ENCODE results near the gene GNAZ.
A peak's percentile ranks its signal among the peaks of the same experiment; 100 is the strongest.

The GNAZ gene

DNA sequence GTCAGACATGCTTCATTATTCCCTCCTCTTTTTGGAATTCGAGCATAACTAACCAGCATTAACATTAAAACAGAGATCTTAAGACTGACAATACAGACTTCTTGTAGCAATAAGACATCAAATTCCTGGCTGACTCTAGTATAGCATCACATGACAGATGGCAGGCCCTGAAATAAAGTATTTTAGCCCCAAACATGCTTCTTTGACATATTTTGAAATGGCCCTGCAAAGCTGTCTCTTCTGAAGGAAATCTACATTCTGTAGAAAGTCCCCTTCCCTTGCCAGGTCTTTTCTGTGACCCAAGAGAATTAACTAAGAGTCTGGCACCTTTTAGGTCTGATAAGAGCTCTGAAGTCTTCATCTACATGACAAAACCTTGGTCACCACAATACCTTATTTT lies 38.5 kb upstream of the GNAZ start:
- Histone ChIP-seq H2BK15ac (ENCODE audit: low read length) (no peak overlapping the region), H3K23ac (ENCODE audit: low read depth, low read length, poor library complexity) (no peak overlapping the region), H3K14ac (ENCODE audit: low read length) (no peak overlapping the region), H2BK120ac (ENCODE audit: low read depth, low read length) (no peak overlapping the region), H3K36me3 (replicated peaks in 1 of 2; ENCODE audit: control insufficient read depth in 2 of 2, insufficient read depth in 2 of 2, low read length in 2 of 2) (no peaks in the 10 kb centered on the region), H3K27me3 (ENCODE audit: control insufficient read depth in 3 of 3, insufficient read depth in 3 of 3, low read depth in 1 of 3, low read length in 3 of 3) (peaks cover 0 to 8% (median 0%) of the 10 kb centered on the region in 3 experiments), H3K4me2 (ENCODE audit: insufficient read depth, low read length, poor library complexity, severe bottlenecking) (no peak overlapping the region), H4K91ac (ENCODE audit: low read depth, low read length, poor library complexity) (no peak overlapping the region), H2AFZ (ENCODE audit: low read length) (no peak overlapping the region), H3K18ac (ENCODE audit: low read length) (no peak overlapping the region), H4K8ac (ENCODE audit: low read depth, low read length) (no peak overlapping the region), H2BK5ac (ENCODE audit: low read length) (no peak overlapping the region), H3K9ac (ENCODE audit: low read depth, low read length, poor library complexity) (no peak overlapping the region), H3K79me1 (ENCODE audit: low read depth, low read length) (no peaks in the 10 kb centered on the region), H2BK12ac (ENCODE audit: low read length) (no peak overlapping the region), H2AK5ac (ENCODE audit: low read depth, low read length) (no peak overlapping the region), H3K4ac (ENCODE audit: low read length) (no peak overlapping the region), H3K27ac (replicated peaks; ENCODE audit: low read length) (no peak overlapping the region), H3K4me1 (ENCODE audit: control insufficient read depth in 2 of 2, insufficient read depth in 1 of 2, low read depth in 1 of 2, low read length in 2 of 2) (no peaks in the 10 kb centered on the region), H3K9me3 (replicated peaks in 1 of 2; ENCODE audit: control insufficient read depth in 2 of 2, insufficient read depth in 1 of 2, low read depth in 1 of 2, low read length in 2 of 2) (no peaks in the 10 kb centered on the region), H3K4me3 (ENCODE audit: low read length in 2 of 2) (no peak overlapping the region)
- no CpG with 5 or more reads among the region's 1 CpG for WGBS, 2 donors (ENCODE audit: extremely low coverage in 2 of 2, insufficient read length in 2 of 2, insufficient replicate concordance in 1 of 2)
- no peak for DNase-seq (ENCODE audit: low spot score)

GRCh38 chr22:23032658-23033057 lies 37.7 kb upstream of the GNAZ start:
- no peak overlapping the region for H3K4ac ChIP-seq (ENCODE audit: low read length)
- no peak overlapping the region for H2AFZ ChIP-seq (ENCODE audit: low read length)
- no peak overlapping the region for H2BK120ac ChIP-seq (ENCODE audit: low read depth, low read length)
- no peak overlapping the region for H3K27ac ChIP-seq (replicated peaks; ENCODE audit: low read length)
- H3K4me3 ChIP-seq (ENCODE audit: low read length in 2 of 2), result no peak overlapping the region
- H2BK12ac ChIP-seq (ENCODE audit: low read length), result no peak overlapping the region
- H3K18ac ChIP-seq (ENCODE audit: low read length), result no peak overlapping the region
- no peak for DNase-seq (ENCODE audit: low spot score)
- no peaks in the 10 kb centered on the region for H3K4me1 ChIP-seq (ENCODE audit: control insufficient read depth in 2 of 2, insufficient read depth in 1 of 2, low read depth in 1 of 2, low read length in 2 of 2)
- no peaks in the 10 kb centered on the region for H3K9me3 ChIP-seq (replicated peaks in 1 of 2; ENCODE audit: control insufficient read depth in 2 of 2, insufficient read depth in 1 of 2, low read depth in 1 of 2, low read length in 2 of 2)
- no peak overlapping the region for H2BK5ac ChIP-seq (ENCODE audit: low read length)
- no peak overlapping the region for H4K91ac ChIP-seq (ENCODE audit: low read depth, low read length, poor library complexity)
- no peak overlapping the region for H3K4me2 ChIP-seq (ENCODE audit: insufficient read depth, low read length, poor library complexity, severe bottlenecking)
- H3K9ac ChIP-seq (ENCODE audit: low read depth, low read length, poor library complexity), result no peak overlapping the region
- no peak overlapping the region for H2AK5ac ChIP-seq (ENCODE audit: low read depth, low read length)
- H3K27me3 ChIP-seq (ENCODE audit: control insufficient read depth in 3 of 3, insufficient read depth in 3 of 3, low read depth in 1 of 3, low read length in 3 of 3), result peaks cover 0 to 8% (median 0%) of the 10 kb centered on the region in 3 experiments
- H3K14ac ChIP-seq (ENCODE audit: low read length), result no peak overlapping the region
- H2BK15ac ChIP-seq (ENCODE audit: low read length), result no peak overlapping the region
- H3K36me3 ChIP-seq (replicated peaks in 1 of 2; ENCODE audit: control insufficient read depth in 2 of 2, insufficient read depth in 2 of 2, low read length in 2 of 2), result no peaks in the 10 kb centered on the region
- H4K8ac ChIP-seq (ENCODE audit: low read depth, low read length), result no peak overlapping the region
- no peaks in the 10 kb centered on the region for H3K79me1 ChIP-seq (ENCODE audit: low read depth, low read length)
- no peak overlapping the region for H3K23ac ChIP-seq (ENCODE audit: low read depth, low read length, poor library complexity)
- WGBS, 2 donors (ENCODE audit: extremely low coverage in 2 of 2, insufficient read length in 2 of 2, insufficient replicate concordance in 1 of 2), result no CpG with 5 or more reads among the region's 4 CpGs

DNA sequence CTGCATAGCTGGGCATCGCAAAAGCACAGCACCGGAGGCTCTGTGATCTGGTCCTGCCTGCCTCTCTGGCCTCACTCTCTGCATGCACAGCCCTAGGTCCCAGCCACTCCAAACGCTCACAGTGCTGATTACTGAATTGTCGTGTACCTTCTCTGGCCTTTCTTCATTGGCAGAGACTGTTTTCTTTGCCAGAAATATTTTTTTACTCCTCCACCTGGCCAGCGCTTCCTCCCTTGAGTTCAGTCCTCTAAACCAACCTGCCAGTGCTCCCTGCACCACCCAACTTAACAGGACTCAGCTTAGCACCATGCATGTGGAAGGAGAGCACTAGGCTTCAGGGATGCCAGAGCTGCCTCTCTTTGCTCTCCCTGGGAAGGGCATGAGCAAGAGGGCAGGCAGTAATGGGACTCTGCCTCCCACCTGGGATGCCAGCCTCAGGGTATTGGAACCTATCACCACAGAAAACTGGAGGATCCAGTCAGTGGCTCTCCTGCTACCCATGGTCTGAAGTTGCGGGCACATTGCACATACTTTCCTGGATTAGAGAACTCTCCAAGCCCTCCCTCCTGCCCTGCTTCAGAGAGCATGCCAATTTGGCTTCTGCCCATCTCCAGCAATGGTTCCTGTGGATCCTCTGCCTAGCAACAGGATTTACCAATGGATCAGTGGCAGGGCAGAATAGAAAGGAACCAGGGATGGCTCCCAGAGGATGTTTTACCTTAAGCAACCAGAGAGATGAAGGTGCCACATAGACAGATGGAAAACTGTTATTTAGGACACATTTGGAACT lies 37.0 kb upstream of the GNAZ start:
- WGBS, 2 donors (ENCODE audit: extremely low coverage in 2 of 2, insufficient read length in 2 of 2, insufficient replicate concordance in 1 of 2), result no CpG with 5 or more reads among the region's 6 CpGs
- DNase-seq (ENCODE audit: low spot score), result no peak
- no peak overlapping the region for H3K18ac ChIP-seq (ENCODE audit: low read length)

DNA sequence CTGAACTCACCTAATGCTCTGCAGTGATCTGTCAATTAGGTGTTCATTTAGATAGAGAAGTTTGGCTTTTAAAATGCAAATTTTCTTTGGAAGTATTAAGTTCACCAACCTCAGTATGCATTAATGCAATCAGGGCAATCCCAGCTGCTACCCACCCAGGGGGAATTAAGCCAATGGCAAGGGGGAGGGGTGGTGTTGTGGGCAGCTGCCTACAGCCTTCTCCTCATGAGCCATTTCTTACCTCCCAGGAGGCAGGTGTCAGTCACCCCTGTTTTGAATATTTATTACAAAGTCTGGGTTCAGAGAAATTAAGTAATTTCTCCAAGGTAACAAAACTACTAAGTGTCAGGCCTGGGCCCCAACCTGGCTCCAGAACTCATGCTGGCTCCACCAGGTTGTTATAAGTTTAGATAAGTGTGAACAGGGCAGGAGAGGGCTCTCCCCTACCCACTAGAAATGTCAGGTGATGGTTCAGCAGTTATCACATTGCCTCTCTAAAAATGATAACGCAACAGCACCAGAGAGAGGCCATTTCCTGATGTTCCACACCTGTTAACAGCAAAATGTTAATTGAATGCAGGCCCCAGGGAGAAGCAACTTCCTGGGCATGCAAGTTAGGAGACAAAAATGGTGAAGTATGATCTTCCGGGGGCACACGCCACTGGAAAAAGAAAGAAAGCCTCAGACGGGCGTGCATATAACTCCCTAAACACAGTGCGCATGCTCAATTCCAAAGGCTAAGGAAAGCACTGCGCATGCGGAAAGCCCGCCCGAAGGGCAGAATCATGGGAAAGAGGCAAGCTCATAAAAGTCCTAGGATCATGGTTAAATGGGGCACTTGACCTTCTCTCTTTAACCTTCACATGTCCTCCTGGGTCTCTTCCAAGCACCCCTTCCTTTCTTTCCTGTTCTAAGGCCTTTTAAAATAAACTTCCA lies 35.4 kb upstream of the GNAZ start:
- Histone ChIP-seq H3K27ac (replicated peaks; ENCODE audit: low read length) (no peak overlapping the region), H3K79me1 (ENCODE audit: low read depth, low read length) (no peaks in the 10 kb centered on the region), H3K9ac (ENCODE audit: low read depth, low read length, poor library complexity) (no peak overlapping the region), H3K9me3 (replicated peaks in 1 of 2; ENCODE audit: control insufficient read depth in 2 of 2, insufficient read depth in 1 of 2, low read depth in 1 of 2, low read length in 2 of 2) (no peaks in the 10 kb centered on the region), H3K18ac (ENCODE audit: low read length) (no peak overlapping the region), H2AK5ac (ENCODE audit: low read depth, low read length) (no peak overlapping the region), H2BK120ac (ENCODE audit: low read depth, low read length) (no peak overlapping the region), H3K4ac (ENCODE audit: low read length) (no peak overlapping the region), H2BK5ac (ENCODE audit: low read length) (no peak overlapping the region), H3K4me3 (ENCODE audit: low read length in 2 of 2) (no peak overlapping the region), H2BK15ac (ENCODE audit: low read length) (no peak overlapping the region), H4K8ac (ENCODE audit: low read depth, low read length) (no peak overlapping the region), H3K14ac (ENCODE audit: low read length) (no peak overlapping the region), H3K23ac (ENCODE audit: low read depth, low read length, poor library complexity) (no peak overlapping the region), H3K27me3 (ENCODE audit: control insufficient read depth in 3 of 3, insufficient read depth in 3 of 3, low read depth in 1 of 3, low read length in 3 of 3) (peaks cover 0 to 4% (median 0%) of the 10 kb centered on the region in 3 experiments), H4K91ac (ENCODE audit: low read depth, low read length, poor library complexity) (no peak overlapping the region), H2AFZ (ENCODE audit: low read length) (no peak overlapping the region), H3K4me2 (ENCODE audit: insufficient read depth, low read length, poor library complexity, severe bottlenecking) (no peak overlapping the region), H3K36me3 (replicated peaks in 1 of 2; ENCODE audit: control insufficient read depth in 2 of 2, insufficient read depth in 2 of 2, low read length in 2 of 2) (no peaks in the 10 kb centered on the region), H2BK12ac (ENCODE audit: low read length) (no peak overlapping the region), H3K4me1 (ENCODE audit: control insufficient read depth in 2 of 2, insufficient read depth in 1 of 2, low read depth in 1 of 2, low read length in 2 of 2) (peaks cover 0 to 2% of the 10 kb centered on the region in 2 donors)
- WGBS, 2 donors (ENCODE audit: extremely low coverage in 2 of 2, insufficient read length in 2 of 2, insufficient replicate concordance in 1 of 2), result no CpG with 5 or more reads among the region's 10 CpGs
- DNase-seq (ENCODE audit: low spot score), result no peak

More for the DNA sequence above, 37.0 kb upstream of the GNAZ start:
- Histone ChIP-seq H3K4me2 (ENCODE audit: insufficient read depth, low read length, poor library complexity, severe bottlenecking) (no peak overlapping the region), H3K27me3 (ENCODE audit: control insufficient read depth in 3 of 3, insufficient read depth in 3 of 3, low read depth in 1 of 3, low read length in 3 of 3) (peaks cover 0 to 8% (median 0%) of the 10 kb centered on the region in 3 experiments), H3K14ac (ENCODE audit: low read length) (no peak overlapping the region), H2AFZ (ENCODE audit: low read length) (no peak overlapping the region), H3K4ac (ENCODE audit: low read length) (no peak overlapping the region), H2BK15ac (ENCODE audit: low read length) (no peak overlapping the region), H4K8ac (ENCODE audit: low read depth, low read length) (no peak overlapping the region), H2BK5ac (ENCODE audit: low read length) (no peak overlapping the region), H3K23ac (ENCODE audit: low read depth, low read length, poor library complexity) (peak overlapping the region; percentile 87), H3K9me3 (replicated peaks in 1 of 2; ENCODE audit: control insufficient read depth in 2 of 2, insufficient read depth in 1 of 2, low read depth in 1 of 2, low read length in 2 of 2) (no peaks in the 10 kb centered on the region), H3K4me3 (ENCODE audit: low read length in 2 of 2) (no peak overlapping the region), H3K79me1 (ENCODE audit: low read depth, low read length) (no peaks in the 10 kb centered on the region), H3K4me1 (ENCODE audit: control insufficient read depth in 2 of 2, insufficient read depth in 1 of 2, low read depth in 1 of 2, low read length in 2 of 2) (no peaks in the 10 kb centered on the region), H3K27ac (replicated peaks; ENCODE audit: low read length) (no peak overlapping the region), H3K9ac (ENCODE audit: low read depth, low read length, poor library complexity) (no peak overlapping the region), H4K91ac (ENCODE audit: low read depth, low read length, poor library complexity) (no peak overlapping the region), H2AK5ac (ENCODE audit: low read depth, low read length) (peak overlapping the region; percentile 29), H3K36me3 (replicated peaks in 1 of 2; ENCODE audit: control insufficient read depth in 2 of 2, insufficient read depth in 2 of 2, low read length in 2 of 2) (no peaks in the 10 kb centered on the region), H2BK120ac (ENCODE audit: low read depth, low read length) (no peak overlapping the region), H2BK12ac (ENCODE audit: low read length) (no peak overlapping the region)

All from neuronal stem cell (in vitro differentiated cells).